GM21619 (cell line): ENCODE results near the gene TYROBP.
"Not testable (repeated sequence)": the region's sequence is repeated elsewhere in the genome, so short reads cannot be mapped to it uniquely, and the experiment has no call there.

Source experiments
- ATAC-seq: cut with Tn5 transposase; IDR thresholded peaks from one replicate; pipeline ENCODE4 v1.9.1; 2021; ENCODE audit not compliant: unreplicated experiment

TYROBP gene

DNA sequence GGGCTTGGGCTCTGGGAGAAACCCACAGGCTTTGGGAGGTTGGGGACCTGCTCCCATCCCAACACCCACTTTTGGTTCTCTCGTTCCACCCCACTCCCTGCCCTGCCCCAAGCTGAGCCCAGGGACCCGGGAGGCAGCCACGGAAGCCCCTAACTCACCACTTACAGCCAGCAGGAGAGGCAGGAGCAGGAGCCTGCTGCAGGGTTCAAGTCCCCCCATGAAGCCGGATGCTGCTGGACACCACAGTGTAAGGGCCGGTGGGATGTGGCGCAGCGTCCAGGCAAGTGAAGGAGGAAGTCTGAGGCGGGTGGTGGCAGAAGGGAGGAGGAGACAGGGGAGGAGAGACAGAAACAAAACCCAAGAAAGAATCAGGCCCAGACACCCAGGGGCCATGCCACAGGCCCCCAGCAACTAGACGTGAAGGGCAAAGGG lies at the start of gene TYROBP:
Gene TYROBP, minus strand, starts transcription at position 286 of the 432 bp plus-strand sequence. Its CDS starts 67 bp downstream, at position 219.
- ATAC-seq = no peak

DNA sequence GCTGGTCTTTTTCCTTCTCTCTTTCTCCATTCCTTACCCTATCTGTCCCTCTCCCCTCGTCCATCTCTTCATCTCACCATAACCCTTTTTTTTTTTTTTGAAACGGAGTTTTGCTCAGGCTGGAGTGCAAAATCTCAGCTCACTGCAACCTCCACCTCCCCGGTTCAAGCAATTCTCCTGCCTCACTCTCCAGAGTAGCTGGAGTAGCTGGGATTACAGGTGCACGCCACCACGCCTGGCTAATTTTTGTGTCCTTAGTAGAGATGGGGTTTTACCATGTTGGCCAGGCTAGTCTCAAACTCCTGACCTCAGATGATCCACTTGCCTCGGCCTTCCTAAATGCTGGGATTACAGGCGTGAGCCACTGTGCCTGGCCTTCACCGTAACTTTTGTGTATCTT lies 49.3 kb upstream of the TYROBP start:
- ATAC-seq = not testable (repeated sequence)

DNA sequence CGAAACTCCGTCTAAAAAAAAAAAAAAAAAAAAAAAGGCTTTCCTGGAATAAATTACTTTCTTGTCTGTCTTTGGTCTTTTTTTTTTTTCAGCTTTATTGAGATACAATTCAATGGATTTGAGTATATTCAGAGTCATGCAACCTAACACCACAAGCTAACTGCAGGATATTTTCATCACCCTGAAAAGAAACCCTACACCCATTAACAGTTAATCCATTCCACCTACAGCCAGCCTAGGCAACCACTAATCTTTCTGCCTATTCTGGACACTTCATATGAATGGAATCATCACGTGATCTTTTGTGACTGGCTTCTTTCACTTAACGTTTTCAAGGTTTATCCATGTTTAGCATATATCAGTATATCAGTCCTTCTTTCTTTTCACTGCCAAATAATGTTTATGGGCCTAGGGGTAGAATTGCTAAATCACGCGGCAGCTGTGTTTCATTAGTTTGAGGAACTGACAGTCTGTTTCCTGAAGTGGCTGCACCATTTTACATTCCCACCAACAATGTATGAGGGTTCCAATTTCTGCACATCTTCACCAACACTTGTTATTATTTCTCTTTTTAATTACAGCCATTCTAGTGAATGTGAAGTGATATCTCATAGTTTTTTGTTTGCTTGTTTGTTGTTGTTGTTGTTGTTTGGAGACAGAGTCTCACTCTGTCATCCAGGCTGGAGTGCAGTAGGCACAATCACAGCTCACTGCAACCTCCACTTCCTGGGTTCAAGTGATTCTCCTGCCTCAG lies 48.0 kb upstream of the TYROBP start:
- no peak for ATAC-seq

DNA sequence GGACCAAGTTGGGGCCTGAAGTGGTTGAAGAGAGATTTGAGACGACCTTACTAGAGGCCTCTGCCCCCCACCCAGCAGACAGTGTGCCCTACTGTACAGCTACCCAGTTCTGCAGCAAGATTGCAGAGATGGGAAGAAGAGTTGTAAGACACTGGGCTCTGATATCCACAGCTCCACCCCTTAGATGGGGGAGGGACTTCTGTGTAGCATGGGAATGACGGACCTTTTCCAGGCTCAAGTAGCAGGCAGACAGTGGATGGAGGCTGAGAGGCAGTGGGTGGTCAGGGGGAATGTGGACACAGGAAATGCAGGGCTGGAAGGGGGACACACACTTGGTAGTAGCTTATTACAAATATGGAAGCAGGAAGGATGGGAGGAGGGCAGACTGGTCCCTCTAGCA lies 41.0 kb upstream of the TYROBP start:
- no peak for ATAC-seq

DNA sequence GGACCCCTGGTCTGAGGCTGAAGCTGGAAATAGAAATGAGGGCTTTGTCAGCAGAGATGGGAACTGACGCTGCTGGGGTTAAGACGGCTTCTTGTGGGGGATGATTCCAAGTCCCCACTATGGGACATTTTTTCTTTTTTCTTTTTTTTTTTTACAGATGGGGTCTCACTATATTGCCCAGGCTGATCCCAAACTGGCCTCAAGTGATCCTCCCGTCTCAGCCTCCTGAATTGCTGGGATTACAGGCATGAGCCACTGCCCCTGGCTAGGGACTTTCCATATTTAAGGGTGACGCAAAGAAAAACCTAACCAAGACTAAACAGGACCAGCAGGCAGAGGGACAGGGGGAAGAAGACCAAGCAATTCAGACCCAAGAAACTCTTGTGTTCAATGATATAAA lies 38.1 kb upstream of the TYROBP start:
- ATAC-seq = no peak

DNA sequence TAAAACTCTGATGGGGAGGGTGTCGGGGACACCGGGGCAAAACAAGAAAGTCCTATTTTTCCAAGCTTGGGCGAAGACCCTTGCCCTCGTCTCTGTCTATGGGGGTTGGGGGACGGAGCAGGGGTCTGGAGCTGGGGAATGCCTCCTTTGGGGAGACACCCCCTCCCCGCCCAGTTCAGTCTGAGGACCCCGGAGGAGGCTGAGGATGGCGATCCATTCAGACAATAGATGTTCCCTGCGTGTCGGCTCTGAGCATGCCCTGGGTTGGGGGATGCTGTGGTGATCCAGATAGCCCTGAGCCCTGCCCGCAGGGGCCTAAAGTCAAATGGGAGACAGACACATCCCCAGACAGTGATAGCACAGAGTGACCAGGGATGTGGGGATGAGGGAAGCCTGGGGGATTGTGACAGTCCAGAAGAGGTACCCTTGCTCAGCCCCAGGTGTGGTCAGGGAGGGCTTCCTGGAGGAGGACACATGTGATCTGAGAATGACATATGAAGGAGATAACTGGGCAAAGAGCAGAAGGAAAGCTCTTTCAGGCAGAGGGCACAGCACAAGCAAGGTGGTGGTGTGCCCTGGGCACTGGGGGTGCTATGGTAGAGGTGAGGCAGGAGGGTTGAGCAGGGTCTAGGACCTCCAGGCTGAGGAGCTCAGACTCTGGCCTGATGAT lies 37.2 kb upstream of the TYROBP start:
- ATAC-seq = no peak

DNA sequence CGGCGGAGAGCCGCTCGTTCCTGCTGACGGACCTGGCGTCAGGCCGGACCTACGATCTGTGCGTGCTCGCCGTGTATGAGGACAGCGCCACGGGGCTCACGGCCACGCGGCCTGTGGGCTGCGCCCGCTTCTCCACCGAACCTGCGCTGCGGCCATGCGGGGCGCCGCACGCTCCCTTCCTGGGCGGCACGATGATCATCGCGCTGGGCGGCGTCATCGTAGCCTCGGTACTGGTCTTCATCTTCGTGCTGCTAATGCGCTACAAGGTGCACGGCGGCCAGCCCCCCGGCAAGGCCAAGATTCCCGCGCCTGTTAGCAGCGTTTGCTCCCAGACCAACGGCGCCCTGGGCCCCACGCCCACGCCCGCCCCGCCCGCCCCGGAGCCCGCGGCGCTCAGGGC lies 36.5 kb upstream of the TYROBP start:
- no peak for ATAC-seq

DNA sequence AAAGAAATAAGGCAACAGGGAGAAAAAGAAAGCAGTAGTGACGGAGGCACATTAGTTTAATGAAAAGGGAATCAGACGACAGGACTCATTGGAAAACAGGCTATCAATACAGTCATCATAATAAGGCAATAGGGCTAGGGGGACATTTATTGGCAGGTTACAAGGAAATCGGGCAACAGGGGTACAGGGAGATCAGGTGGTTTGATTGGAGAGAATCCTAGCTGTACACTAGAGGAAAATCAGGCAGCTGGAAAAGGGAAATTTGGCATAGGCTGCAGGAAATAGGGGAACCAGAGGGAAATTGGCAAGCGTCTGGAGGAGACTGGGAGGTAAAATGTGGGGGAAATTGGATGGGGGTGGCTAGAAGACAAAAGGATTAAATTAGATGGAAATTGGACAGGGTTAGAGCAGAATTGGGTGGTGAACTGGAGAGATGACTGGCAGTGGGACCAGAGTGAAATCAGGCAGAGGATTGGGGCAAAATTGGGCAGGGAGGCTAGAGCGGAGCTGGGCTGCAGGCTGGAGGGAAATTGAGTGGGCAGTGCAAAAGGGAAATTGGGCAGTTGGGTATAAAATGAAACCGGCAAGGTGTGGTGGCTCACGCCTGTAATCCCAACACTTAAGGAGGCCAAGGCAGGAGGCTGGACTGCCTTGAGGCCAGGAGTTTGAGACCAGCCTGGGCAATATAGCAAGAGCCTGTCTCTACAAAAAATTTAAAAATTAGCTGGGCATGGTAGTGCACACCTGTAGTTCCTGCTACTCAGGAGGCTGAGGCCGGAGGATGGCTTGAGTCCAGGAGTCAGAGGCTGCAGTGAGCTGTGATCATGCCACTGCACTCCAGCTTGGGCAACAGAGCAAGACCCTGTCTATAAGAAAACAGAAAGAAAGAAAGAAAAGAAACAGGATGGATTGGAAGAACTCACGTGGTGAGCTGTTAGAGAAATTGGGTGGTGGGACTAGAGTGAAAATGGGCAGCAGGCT lies 35.5 kb upstream of the TYROBP start:
- no peak for ATAC-seq

DNA sequence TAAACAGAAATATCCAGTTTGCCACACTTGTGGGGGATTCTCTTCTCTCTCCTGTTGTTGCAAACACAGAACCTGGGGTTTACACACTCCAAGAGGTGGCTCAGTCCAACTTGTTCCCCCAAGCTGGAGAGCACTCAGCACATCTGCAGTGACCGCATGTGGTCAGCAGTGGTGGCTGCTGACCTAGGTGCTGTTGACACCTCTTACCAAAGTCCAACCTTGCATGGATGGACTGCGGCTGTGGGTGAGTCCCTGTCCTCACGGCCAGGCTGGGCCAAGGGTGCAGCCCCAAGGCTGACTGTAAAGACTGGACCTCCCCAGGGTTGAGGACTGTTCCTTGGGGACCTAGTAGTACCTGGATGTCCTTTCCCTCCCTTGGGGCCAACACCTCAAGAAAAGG lies 34.1 kb upstream of the TYROBP start:
- ATAC-seq = no peak

DNA sequence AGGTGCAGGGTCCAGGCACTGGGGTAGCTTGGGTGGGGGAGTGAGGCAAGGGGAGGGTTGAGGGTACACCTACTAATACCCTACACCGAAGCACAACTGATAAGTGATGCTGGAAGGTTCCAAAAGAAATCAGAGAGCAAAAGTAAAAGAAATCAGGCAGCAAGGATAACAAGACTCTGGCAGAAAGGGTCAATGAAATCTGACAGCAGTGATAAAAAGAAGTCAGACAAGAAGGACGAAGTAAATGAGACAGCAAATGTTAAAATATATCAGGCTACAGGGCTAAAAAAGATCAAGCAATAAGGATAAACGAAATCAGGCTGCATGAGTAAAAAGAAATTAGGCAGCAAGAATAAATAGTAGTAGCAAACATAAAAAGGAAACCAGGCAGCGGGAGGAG lies 32.7 kb upstream of the TYROBP start:
- ATAC-seq = no peak

DNA sequence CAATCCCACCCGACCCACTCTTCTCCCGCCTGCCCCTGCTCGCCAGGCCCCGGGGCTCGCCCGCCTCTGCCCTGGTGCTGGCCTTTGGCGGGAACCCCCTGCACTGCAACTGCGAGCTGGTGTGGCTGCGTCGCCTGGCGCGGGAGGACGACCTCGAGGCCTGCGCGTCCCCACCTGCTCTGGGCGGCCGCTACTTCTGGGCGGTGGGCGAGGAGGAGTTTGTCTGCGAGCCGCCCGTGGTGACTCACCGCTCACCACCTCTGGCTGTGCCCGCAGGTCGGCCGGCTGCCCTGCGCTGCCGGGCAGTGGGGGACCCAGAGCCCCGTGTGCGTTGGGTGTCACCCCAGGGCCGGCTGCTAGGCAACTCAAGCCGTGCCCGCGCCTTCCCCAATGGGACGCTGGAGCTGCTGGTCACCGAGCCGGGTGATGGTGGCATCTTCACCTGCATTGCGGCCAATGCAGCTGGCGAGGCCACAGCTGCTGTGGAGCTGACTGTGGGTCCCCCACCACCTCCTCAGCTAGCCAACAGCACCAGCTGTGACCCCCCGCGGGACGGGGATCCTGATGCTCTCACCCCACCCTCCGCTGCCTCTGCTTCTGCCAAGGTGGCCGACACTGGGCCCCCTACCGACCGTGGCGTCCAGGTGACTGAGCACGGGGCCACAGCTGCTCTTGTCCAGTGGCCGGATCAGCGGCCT lies 32.1 kb upstream of the TYROBP start:
- no peak for ATAC-seq

DNA sequence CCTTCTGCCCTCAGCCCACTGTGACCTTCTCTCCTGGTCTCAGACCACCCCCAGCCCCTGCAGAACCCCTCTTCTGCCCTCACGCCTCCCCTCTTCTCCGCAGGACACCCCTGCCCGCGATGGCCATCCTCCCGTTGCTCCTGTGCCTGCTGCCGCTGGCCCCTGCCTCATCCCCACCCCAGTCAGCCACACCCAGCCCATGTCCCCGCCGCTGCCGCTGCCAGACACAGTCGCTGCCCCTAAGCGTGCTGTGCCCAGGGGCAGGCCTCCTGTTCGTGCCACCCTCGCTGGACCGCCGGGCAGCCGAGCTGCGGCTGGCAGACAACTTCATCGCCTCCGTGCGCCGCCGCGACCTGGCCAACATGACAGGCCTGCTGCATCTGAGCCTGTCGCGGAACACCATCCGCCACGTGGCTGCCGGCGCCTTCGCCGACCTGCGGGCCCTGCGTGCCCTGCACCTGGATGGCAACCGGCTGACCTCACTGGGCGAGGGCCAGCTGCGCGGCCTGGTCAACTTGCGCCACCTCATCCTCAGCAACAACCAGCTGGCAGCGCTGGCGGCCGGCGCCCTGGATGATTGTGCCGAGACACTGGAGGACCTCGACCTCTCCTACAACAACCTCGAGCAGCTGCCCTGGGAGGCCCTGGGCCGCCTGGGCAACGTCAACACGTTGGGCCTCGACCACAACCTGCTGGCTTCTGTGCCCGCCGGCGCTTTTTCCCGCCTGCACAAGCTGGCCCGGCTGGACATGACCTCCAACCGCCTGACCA lies 31.4 kb upstream of the TYROBP start:
- no peak for ATAC-seq

DNA sequence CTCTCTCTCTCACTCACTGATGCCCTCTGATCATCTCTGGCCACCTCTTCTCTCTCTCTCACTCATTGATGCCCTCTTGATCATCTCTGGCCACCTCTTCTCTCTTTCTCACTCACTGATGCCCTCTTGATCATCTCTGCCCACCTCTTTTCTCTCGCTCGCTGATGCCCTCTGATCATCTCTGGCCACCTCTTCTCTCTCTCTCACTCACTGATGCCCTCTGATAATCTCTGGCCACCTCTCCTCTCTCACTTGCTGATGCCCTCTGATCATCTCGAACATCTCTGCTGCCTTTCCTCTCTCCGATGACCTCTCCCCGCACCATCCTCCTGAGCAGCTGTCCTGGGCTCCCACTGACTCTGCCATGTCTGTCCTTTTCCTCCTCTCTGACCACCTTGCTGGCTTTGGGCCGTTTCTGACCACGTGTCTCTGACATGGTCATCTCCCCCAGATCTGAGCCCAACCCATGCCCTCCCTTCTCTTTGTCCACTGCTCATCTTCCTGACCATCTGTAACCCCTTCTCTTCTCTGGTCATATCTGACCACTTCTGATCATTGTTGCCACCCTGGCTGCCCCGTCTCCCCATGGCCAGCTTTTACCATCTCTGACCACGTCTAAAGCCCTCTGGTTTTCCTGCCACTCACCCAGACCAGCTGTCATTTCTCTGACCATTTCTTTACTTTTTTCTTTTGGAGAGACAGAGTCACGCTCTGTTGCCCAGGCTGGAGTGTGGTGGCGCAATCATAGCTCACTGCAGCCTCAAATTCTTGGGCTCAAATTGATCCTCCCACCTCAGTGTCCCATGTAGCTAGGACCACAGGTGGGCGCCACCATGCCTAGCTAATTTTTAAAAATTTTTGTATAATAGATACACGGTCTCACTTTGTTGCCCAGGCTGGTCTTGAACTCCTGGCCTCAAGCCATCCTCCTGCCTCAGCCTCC lies 30.5 kb upstream of the TYROBP start:
- no peak for ATAC-seq

DNA sequence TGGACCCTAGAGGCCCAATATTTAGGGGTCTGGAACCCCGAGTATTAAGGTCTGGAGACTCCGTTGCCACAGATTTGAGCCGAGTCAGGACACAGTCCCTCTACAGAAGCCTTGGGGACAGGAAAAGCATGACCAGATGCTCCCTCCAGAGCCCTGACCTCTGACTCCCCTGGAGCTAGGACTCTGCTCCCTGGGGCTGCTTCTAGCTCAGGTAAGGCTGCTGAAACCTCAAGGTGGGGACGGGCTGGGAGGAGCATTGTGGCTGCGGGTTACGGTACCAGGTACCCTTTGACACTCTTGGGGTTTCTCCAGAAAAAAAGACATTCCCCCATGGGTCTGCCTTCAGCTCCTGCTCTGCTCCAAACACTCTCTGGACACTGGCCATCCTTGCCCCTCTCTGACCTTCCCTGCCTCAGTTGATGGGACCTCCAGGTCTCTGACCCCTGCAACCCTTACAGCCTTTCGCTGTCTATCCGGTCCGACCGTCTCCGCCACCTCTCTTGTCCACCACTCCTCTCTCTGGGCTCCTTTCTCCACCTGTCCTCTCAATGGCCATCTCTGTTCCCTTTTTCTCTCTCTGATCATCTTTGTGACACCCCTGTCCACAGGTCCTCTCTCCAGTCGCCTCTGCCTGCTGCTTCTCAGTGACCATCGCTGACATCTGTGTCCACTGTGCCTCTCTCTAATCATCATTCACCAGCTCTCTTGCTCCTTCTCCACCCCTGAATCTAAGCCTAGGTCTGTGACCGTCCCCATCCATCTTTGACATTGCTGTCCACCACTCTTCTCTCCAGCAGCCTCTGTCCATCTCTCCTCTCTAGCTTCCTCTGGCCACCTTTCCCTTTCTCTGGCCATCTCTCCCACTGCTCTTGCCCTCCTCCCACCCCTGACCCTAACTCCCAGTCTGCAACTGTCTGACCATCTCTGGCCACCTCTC lies 29.5 kb upstream of the TYROBP start:
- ATAC-seq = no peak

DNA sequence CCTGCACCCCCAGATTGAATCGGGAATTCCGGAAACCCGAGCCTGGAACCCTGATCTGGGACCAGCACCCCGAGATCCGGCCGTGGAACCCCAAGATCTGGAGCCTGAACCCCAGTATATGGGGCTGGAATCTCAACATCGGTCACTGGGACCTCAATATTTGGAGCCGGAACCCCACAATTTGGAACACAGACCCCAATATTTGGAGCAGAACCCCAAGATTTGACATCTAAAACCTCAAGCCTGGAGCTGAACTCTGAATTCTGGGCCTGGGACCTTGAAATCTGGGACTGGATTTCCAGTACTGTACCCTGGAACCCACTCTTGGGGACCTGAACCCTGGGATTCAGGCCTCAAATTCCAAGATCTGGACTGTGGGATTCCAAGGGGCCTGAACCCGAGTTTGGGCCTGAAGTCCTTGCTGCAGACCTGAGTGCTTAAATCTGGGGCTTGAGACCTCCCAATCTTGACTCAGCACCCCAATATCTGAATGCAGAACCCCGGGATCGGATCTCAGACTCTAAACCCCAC lies 28.7 kb upstream of the TYROBP start:
- ATAC-seq = no peak

DNA sequence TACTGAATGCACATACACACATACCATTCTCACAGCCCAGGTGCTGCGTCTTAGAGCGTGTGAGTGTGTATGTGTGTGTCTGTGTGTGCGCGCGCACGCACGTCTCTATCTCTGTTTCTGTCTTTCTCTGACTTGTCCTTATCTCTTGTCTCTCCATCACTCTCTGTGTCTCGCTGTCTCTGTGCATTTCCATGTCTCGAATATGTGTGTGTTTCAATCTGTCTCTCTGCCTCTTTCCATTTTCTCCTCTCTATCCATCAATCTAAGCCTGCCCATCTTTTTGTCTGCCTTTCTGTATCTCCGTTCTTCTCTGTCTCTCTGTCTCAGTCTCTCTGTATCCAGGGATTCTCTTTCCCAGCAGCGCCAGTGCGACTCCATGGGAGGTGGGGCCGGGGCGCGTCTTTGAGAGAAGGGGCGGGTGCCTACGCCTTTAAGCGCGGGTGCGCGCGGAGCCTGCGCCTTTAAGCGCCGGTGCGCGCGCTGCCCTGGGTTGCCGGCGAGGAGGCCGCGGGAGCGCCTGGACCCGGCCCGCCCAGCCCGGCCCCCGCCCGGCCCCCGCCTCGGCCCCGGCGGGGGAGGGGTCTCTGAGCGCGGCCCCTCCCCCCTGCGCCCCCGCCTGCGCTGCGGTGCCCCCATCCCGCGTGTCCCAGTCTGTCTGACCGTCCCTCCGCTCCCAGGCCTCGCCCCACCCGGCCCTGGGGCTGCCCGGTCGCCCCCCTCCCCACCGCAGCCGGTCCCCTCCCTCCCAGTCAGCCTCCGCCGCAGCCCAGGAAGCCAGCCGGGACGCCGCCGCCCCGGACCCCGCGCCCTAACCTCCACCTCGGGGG lies 28.0 kb upstream of the TYROBP start, which contains the start of gene LRFN3:
Gene LRFN3, plus strand, starts transcription at position 464 of the 827 bp plus-strand sequence. CDS start 3,052 bp downstream, outside the sequence.
- ATAC-seq = no peak
